ENCODE measurements around the gene HLA-DPA1.

The HLA-DPA1 gene

DNA sequence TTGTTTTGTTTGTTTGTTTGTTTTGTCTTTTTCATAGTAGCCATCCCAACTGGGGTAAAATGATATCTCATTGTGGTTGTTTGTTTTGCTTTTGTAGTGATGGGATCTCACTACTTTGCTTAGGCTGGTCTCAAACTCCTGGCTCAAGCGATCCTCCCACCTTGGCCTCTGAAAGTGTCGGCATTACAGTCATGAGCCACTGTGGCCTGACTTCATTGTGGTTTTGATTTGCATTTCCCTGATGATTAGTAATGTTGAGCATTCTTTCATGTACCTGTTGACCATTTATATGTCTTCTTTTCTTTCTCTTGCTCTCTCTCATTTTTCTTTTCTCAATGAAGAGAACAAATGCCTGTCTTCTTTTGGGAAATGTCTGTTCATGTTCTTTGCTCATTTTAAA is 33.3 kb downstream of the HLA-DPA1 start:
- TF ChIP-seq CTCF (IDR thresholded peaks at IDR 0.05; ENCODE audit: insufficient read depth, missing control alignments) = no peak
- FAIRE-seq (no peak), DNase-seq (ENCODE audit: insufficient read length, low spot score) (no peak)

DNA sequence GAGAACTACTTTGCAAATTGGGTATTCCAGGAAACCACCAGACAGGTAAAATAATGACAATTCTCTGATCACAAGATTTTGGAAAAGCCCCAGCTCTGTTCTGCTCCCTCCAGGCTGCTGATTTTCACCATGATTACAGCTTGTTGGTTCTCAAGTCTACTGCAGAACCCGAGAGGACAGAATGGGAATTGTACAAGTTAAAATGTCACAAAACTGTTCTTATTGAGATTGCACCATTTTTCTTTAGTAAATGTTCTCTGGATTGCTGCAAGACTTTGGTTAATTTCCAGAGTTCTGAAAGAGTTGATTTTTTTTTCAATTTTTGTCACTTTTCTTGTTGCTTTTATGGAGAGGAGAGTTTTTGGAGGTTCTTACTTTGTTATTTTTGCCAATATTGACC is 36.9 kb downstream of the HLA-DPA1 start:
- TF ChIP-seq CTCF (IDR thresholded peaks at IDR 0.05; ENCODE audit: insufficient read depth, missing control alignments) = no peak
- DNase-seq (ENCODE audit: insufficient read length, low spot score) = no peak
- FAIRE-seq = no peak

DNA sequence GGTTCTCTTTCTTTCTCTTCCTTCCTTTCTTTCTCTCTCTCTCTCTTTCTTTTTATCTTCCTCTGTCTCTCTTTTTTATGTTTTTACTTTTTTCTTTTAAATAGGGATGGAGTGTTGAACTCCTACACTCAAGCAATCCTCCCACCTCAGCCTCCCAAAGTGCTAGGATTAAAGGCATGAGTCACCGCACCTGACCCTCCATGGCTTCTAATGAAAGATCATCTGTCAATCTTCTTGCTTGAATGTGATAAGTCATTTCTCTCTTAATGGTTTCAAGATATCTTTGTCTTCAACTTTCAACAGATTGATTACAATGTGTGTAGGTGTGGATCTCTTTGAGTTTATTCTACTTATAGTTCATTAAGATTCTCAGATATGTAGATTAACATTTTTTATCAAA is 38.9 kb downstream of the HLA-DPA1 start:
- TF ChIP-seq CTCF (IDR thresholded peaks at IDR 0.05; ENCODE audit: insufficient read depth, missing control alignments) = no peak
- no peak for DNase-seq (ENCODE audit: insufficient read length, low spot score)
- no peak for FAIRE-seq

DNA sequence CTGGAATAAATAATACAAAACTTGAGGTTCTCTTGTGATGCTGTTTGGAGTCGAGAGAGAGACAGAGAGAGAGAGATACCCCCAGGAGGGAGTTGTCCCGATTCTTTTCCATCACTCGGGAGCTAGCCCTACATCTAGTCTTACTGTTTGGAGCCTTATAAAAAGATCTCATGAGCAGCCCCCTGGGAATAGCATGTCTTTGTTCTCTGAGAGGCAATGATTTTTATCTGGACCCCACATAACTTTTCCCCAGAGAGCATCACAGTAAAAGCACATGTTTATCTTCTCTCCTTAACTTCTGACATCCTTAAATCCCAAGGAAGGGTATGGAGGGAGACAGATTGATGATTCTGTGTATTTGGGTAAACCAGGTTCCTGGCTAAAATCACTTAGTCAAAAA is 43.2 kb downstream of the HLA-DPA1 start:
- FAIRE-seq (no peak), DNase-seq (ENCODE audit: insufficient read length, low spot score) (no peak)
- no peak for TF ChIP-seq CTCF (IDR thresholded peaks at IDR 0.05; ENCODE audit: insufficient read depth, missing control alignments)

DNA sequence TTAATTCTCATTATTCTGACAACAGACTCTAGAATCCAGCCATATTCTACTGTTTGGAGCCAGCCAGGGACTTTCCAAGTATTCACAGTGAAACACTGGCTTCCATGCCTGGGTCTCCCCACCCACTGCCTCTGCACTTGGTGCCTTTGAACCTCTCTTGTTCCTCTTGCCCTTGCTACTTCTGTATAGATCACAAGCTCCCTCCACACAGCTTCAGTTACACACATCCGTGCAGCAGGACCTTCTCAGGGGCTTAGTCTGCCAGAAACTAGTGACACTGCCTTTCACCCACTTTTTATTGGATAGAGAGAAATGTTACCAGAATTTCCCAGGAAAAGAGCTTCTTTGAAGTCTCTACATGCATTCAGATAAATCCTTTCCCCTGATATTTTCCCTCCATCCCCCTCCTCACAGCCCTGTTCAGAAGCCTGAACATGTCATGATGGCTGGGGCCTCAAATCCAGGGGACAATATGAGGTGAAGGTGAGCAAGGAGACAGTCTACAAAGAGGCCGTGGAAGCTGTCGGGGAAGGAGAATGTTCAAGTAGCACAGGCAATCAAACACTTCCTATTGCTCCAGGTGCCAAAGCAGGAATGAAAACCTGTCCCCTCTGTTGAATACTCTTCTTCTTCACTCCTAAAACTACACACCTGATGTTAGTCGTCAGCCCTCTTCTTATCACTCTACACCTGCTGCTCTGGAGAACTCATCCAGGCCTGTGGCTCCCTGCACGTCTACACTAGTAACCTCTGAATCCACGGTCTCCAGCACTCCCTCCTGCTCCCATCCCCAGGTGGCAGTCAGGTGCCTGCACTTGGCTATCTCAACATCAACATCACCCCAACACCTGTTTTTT is 43.9 kb downstream of the HLA-DPA1 start:
- DNase-seq (ENCODE audit: insufficient read length, low spot score) (no peak), FAIRE-seq (no peak)
- TF ChIP-seq CTCF (IDR thresholded peaks at IDR 0.05; ENCODE audit: insufficient read depth, missing control alignments) = no peak

DNA sequence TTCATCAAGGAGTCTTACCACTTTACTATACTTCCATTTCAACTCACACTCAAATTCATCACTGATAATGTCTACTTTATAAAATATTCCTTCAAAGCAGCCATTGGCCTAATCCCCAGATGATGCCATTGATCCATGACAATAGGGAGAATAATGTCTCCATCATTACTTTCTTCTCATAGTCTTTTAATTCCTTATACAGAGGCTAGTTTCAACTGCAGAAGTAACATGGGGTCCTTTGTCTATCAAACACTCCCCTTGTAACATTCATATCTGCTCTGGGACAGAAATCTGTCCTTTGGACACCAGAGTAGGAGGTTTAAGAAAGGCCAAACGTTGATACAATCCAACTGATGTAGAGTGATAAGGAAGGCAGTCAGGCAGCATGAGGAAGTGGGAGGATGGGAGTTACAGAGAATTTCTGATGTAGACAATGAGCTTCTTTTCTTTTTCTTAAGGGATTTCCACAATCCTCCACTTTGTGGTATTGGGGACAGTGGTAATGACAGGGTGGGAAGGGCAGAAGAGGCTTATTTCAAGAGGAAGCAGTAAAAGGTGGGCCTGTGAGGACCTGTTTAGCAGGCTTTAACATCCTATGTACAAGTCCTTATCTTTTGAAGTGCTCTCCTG is 45.1 kb downstream of the HLA-DPA1 start:
- FAIRE-seq = no peak
- no peak for DNase-seq (ENCODE audit: insufficient read length, low spot score)
- TF ChIP-seq CTCF (IDR thresholded peaks at IDR 0.05; ENCODE audit: insufficient read depth, missing control alignments) = no peak

- DNase-seq (ENCODE audit: insufficient read length, low spot score) = no peak
- no peak for FAIRE-seq
- TF ChIP-seq CTCF (IDR thresholded peaks at IDR 0.05; ENCODE audit: insufficient read depth, missing control alignments) = no peak
Observed at GRCh38 chr6:33024521-33024920, 48.9 kb downstream of the HLA-DPA1 start.
